HFFc6 (cell line): ENCODE results near the gene PRDM16. TPM values are rescaled to one million over a fixed set of nuclear protein-coding genes. Genes with fewer than 3 reads are reported as not detected.

Source experiments
- DNase-seq: peaks from one replicate; pipeline ENCODE4 v3.0.0-alpha.2; 2018
- H3K27ac Mint-ChIP-seq: 2 replicates; pipeline ENCODE4 v1.8.0; 2020; ENCODE audit warnings: mild to moderate bottlenecking, mixed read lengths
- H3K27me3 Mint-ChIP-seq: 2 replicates; pipeline ENCODE4 v1.8.0; 2021; ENCODE audit warnings: mild to moderate bottlenecking, moderate library complexity, mixed read lengths; ENCODE audit not compliant: insufficient read depth
- H3K36me3 Mint-ChIP-seq: 2 replicates; pipeline ENCODE4 v1.8.0; 2021; ENCODE audit warnings: low read depth, mixed read lengths
- H3K4me1 Mint-ChIP-seq: 2 replicates; pipeline ENCODE4 v1.8.0; 2020; ENCODE audit warnings: low read depth, mixed read lengths
- H3K4me3 Mint-ChIP-seq: 2 replicates; pipeline ENCODE4 v1.8.0; 2020; ENCODE audit warnings: mild to moderate bottlenecking, moderate library complexity, mixed read lengths
- H3K9me3 Mint-ChIP-seq: 2 replicates; pipeline ENCODE4 v1.8.0; 2020; ENCODE audit warnings: mild to moderate bottlenecking, mixed read lengths
- CTCF ChIP-seq: fragments of 200-600 bp; sonication (generic); IDR thresholded peaks from 2 replicates; pipeline ENCODE4 v1.5.0; 2021; ENCODE audit warnings: antibody characterized with exemption, mild to moderate bottlenecking
- long read RNA-seq: library from polyadenylated mRNA; unstranded; transcript quantifications from one replicate; pipeline ENCODE4 v2.0.0, GENCODE V29; 2019
- total RNA-seq, 6 experiments: library from RNA; stranded (reverse); fragmentation: NEBNext Ultra II Directional; extraction: Animal tissue kit (Norgen Biotek cat#: 25700); gene quantifications; 2 replicates in 1 of 6; 3 replicates in 5 of 6; pipeline ENCODE4 v1.2.3, GENCODE V29; 2021

PRDM16 gene
- total RNA-seq, result not detected
- long read RNA-seq, result 0 reads

GRCh38 chr1:3068564-3069431 is at the start of gene PRDM16:
Gene PRDM16 (plus strand): TSS chr1:3069203. CDS start chr1:3069260, 57 bp downstream.
- no peak for TF ChIP-seq CTCF
- DNase-seq, result peak; percentile 2
- H3K4me3 Mint-ChIP-seq, result peak within 1 kb of the TSS; percentile 69
- H3K36me3 Mint-ChIP-seq, result no peaks in the 10 kb centered on the region
- no peaks in the 10 kb centered on the region for H3K9me3 Mint-ChIP-seq
- H3K27me3 Mint-ChIP-seq, result peaks cover 23% of the 10 kb centered on the region; the same call in 1 of the 2 replicates
- no peak within 1 kb of the TSS for H3K27ac Mint-ChIP-seq
- H3K4me1 Mint-ChIP-seq, result no peaks in the 10 kb centered on the region

GRCh38 chr1:3019516-3020051 is 49.4 kb upstream of the PRDM16 start:
- H3K4me3 Mint-ChIP-seq, result no peak overlapping the region
- H3K27ac Mint-ChIP-seq, result no peak overlapping the region
- peaks cover 26% of the 10 kb centered on the region for H3K9me3 Mint-ChIP-seq
- no peaks in the 10 kb centered on the region for H3K4me1 Mint-ChIP-seq
- no peak for DNase-seq
- no peaks in the 10 kb centered on the region; the same call in 1 of the 2 replicates for H3K27me3 Mint-ChIP-seq
- no peak for TF ChIP-seq CTCF
- H3K36me3 Mint-ChIP-seq, result peaks cover 3% of the 10 kb centered on the region; the same call in 1 of the 2 replicates

GRCh38 chr1:3020263-3020909 is 48.6 kb upstream of the PRDM16 start:
- Mint-ChIP-seq H3K36me3 (peaks cover 3% of the 10 kb centered on the region; the same call in 1 of the 2 replicates), H3K9me3 (peaks cover 24% of the 10 kb centered on the region), H3K4me1 (no peaks in the 10 kb centered on the region), H3K27me3 (no peaks in the 10 kb centered on the region; the same call in 1 of the 2 replicates), H3K27ac (no peak overlapping the region), H3K4me3 (no peak overlapping the region)
- TF ChIP-seq CTCF, result no peak
- no peak for DNase-seq

- Mint-ChIP-seq H3K4me1 (no peaks in the 10 kb centered on the region), H3K27me3 (no peaks in the 10 kb centered on the region; the same call in 1 of the 2 replicates), H3K27ac (no peak within 1 kb of the TSS), H3K9me3 (peaks cover 24% of the 10 kb centered on the region), H3K36me3 (peaks cover 3% of the 10 kb centered on the region; the same call in 1 of the 2 replicates), H3K4me3 (no peak within 1 kb of the TSS)
- TF ChIP-seq CTCF, result no peak
- DNase-seq, result no peak
Observed at GRCh38 chr1:3021233-3021671, 47.8 kb upstream of the PRDM16 start, which contains the start of gene ACTRT2. Gene ACTRT2 (plus strand): TSS chr1:3021467. CDS start chr1:3021687, 220 bp downstream.

GRCh38 chr1:3021801-3022401 is 47.1 kb upstream of the PRDM16 start:
- H3K4me1 Mint-ChIP-seq, result no peaks in the 10 kb centered on the region
- H3K27me3 Mint-ChIP-seq, result no peaks in the 10 kb centered on the region; the same call in 1 of the 2 replicates
- no peak for DNase-seq
- H3K9me3 Mint-ChIP-seq, result peaks cover 24% of the 10 kb centered on the region
- no peak overlapping the region for H3K27ac Mint-ChIP-seq
- no peak for TF ChIP-seq CTCF
- no peak overlapping the region for H3K4me3 Mint-ChIP-seq
- peaks cover 3% of the 10 kb centered on the region; the same call in 1 of the 2 replicates for H3K36me3 Mint-ChIP-seq
